ENCODE results near the gene XPNPEP1.

- TF ChIP-seq CHD2 (IDR thresholded peaks at IDR 0.05; ENCODE audit: low read length, partially characterized antibody), result no peak
- TF ChIP-seq GABPA (IDR thresholded peaks at IDR 0.05; ENCODE audit: low read depth), result no peak
- no peak for TF ChIP-seq YY1 (IDR thresholded peaks at IDR 0.05; ENCODE audit: low read depth)
- TF ChIP-seq CTCF (IDR thresholded peaks at IDR 0.05), result no peak
Measured at GRCh38 chr10:109881769-109882057, 41.6 kb downstream of the XPNPEP1 start.

All from SK-N-SH (cell line).